Measurements from ENCODE around the gene IFNG-AS1. TPM values are rescaled to one million over a fixed set of nuclear protein-coding genes. Genes with fewer than 3 reads are reported as not detected.

Gene IFNG-AS1
- total and polyA plus RNA-seq, 12 donors, result 0.24 TPM; not detected in 11

- no peak overlapping the region for H3K4me3 ChIP-seq
- no peak for DNase-seq
- TF ChIP-seq CTCF (IDR thresholded peaks at IDR 0.05) (no peak), POLR2A (IDR thresholded peaks at IDR 0.05) (no peak)
- H3K9me3 ChIP-seq (replicated peaks in 1 of 3), result no peaks in the 10 kb centered on the region
- no peak overlapping the region for H3K27ac ChIP-seq
- no peaks in the 10 kb centered on the region for H3K27me3 ChIP-seq
- WGBS, 4 donors, result 80 to 84% (median 83%) methylated on average over 2 to 4 of the region's 4 CpGs
- H3K36me3 ChIP-seq (replicated peaks in 1 of 2), result no peaks in the 10 kb centered on the region
- intact Hi-C loops (cut with DNase I), result no loop called here
- no peaks in the 10 kb centered on the region for H3K4me1 ChIP-seq (replicated peaks in 1 of 2)
Measured at GRCh38 chr12:67991158-67991557, 1.9 kb downstream of the IFNG-AS1 start.

- H3K4me3 ChIP-seq, result no peak overlapping the region
- no peak overlapping the region for H3K27ac ChIP-seq
- WGBS, 4 donors, result 81 to 87% (median 83%) methylated on average over 2 of the region's 2 CpGs
- no peak for DNase-seq
- H3K27me3 ChIP-seq, result no peaks in the 10 kb centered on the region
- intact Hi-C loops (cut with DNase I), result no loop called here
- H3K4me1 ChIP-seq (replicated peaks in 1 of 2), result no peaks in the 10 kb centered on the region
- no peaks in the 10 kb centered on the region for H3K36me3 ChIP-seq (replicated peaks in 1 of 2)
- TF ChIP-seq POLR2A (IDR thresholded peaks at IDR 0.05) (no peak), CTCF (IDR thresholded peaks at IDR 0.05) (no peak)
- H3K9me3 ChIP-seq (replicated peaks in 1 of 3), result no peaks in the 10 kb centered on the region
Measured at GRCh38 chr12:67993143-67993542, 3.9 kb downstream of the IFNG-AS1 start.

DNA sequence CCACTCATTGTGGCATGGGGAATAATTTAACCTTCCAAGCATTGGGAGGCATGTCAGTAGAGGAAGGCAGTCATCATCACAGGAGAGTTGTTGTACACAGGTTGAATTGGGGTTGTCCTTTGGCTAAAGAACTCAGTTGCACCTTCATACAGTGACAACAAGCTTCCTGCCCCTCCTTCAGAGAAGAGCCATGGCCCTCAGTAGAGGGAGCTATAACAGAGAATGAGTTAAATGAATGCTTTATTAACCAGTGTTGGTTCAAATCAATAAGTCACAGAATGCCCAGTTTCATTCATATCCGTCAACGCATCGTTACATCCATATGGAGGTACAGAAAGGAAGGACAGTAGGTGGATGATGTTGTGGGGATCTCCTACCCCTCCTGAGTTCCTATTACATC is 4.8 kb downstream of the IFNG-AS1 start:
- DNase-seq, result no peak
- Histone ChIP-seq H3K9me3 (replicated peaks in 1 of 3) (no peaks in the 10 kb centered on the region), H3K27ac (no peak overlapping the region), H3K27me3 (no peaks in the 10 kb centered on the region), H3K4me1 (replicated peaks in 1 of 2) (no peaks in the 10 kb centered on the region), H3K4me3 (no peak overlapping the region), H3K36me3 (replicated peaks in 1 of 2) (no peaks in the 10 kb centered on the region)
- TF ChIP-seq CTCF (IDR thresholded peaks at IDR 0.05) (no peak), POLR2A (IDR thresholded peaks at IDR 0.05) (no peak)
- intact Hi-C loops (cut with DNase I), result no loop called here
- 66 to 98% (median 88%) methylated on average over 3 of the region's 3 CpGs for WGBS, 4 donors

- no peaks in the 10 kb centered on the region for H3K27me3 ChIP-seq
- no peaks in the 10 kb centered on the region for H3K36me3 ChIP-seq (replicated peaks in 1 of 2)
- H3K4me1 ChIP-seq (replicated peaks in 1 of 2), result no peaks in the 10 kb centered on the region
- DNase-seq, result no peak
- no peak overlapping the region for H3K27ac ChIP-seq
- TF ChIP-seq CTCF (IDR thresholded peaks at IDR 0.05), result no peak
- no peak for TF ChIP-seq POLR2A (IDR thresholded peaks at IDR 0.05)
- H3K4me3 ChIP-seq, result no peak overlapping the region
- H3K9me3 ChIP-seq (replicated peaks in 1 of 3), result no peaks in the 10 kb centered on the region
- intact Hi-C loops (cut with DNase I), result no loop called here
Measured at GRCh38 chr12:67996347-67996746, 7.1 kb downstream of the IFNG-AS1 start.
